Measurements from ENCODE around the gene PRRX2.

GRCh38 chr9:129752900-129753729 is 87.7 kb downstream of the PRRX2 start, which contains the start of gene PTGES:
- no peak for TF ChIP-seq OSR1 (CRISPR knock-in tag; IDR thresholded peaks at IDR 0.05)
- no peak for TF ChIP-seq PATZ1 (CRISPR knock-in tag; IDR thresholded peaks at IDR 0.05; ENCODE audit: borderline replicate concordance)
- TF ChIP-seq, protein P1, sequence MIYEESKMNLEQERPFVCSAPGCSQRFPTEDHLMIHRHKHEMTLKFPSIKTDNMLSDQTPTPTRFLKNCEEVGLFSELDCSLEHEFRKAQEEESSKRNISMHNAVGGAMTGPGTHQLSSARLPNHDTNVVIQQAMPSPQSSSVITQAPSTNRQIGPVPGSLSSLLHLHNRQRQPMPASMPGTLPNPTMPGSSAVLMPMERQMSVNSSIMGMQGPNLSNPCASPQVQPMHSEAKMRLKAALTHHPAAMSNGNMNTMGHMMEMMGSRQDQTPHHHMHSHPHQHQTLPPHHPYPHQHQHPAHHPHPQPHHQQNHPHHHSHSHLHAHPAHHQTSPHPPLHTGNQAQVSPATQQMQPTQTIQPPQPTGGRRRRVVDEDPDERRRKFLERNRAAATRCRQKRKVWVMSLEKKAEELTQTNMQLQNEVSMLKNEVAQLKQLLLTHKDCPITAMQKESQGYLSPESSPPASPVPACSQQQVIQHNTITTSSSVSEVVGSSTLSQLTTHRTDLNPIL (CRISPR knock-in tag; IDR thresholded peaks at IDR 0.05; ENCODE audit: low read depth) = no peak
- TF ChIP-seq PPARA (CRISPR knock-in tag; IDR thresholded peaks at IDR 0.05; ENCODE audit: borderline replicate concordance) = no peak
- TF ChIP-seq, protein P2, sequence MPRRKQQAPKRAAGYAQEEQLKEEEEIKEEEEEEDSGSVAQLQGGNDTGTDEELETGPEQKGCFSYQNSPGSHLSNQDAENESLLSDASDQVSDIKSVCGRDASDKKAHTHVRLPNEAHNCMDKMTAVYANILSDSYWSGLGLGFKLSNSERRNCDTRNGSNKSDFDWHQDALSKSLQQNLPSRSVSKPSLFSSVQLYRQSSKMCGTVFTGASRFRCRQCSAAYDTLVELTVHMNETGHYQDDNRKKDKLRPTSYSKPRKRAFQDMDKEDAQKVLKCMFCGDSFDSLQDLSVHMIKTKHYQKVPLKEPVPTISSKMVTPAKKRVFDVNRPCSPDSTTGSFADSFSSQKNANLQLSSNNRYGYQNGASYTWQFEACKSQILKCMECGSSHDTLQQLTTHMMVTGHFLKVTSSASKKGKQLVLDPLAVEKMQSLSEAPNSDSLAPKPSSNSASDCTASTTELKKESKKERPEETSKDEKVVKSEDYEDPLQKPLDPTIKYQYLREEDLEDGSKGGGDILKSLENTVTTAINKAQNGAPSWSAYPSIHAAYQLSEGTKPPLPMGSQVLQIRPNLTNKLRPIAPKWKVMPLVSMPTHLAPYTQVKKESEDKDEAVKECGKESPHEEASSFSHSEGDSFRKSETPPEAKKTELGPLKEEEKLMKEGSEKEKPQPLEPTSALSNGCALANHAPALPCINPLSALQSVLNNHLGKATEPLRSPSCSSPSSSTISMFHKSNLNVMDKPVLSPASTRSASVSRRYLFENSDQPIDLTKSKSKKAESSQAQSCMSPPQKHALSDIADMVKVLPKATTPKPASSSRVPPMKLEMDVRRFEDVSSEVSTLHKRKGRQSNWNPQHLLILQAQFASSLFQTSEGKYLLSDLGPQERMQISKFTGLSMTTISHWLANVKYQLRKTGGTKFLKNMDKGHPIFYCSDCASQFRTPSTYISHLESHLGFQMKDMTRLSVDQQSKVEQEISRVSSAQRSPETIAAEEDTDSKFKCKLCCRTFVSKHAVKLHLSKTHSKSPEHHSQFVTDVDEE (CRISPR knock-in tag; IDR thresholded peaks at IDR 0.05) = no peak
- TF ChIP-seq RARB (CRISPR knock-in tag; IDR thresholded peaks at IDR 0.05) = no peak
